H1 (cell line): Measurements from ENCODE around the gene CHRNA4. TPM values are rescaled to one million over a fixed set of nuclear protein-coding genes. Genes with fewer than 3 reads are reported as not detected.

Experiments
- CHD7 ChIP-seq: fragments of 300-600 bp; sonication (generic); IDR thresholded peaks from 2 replicates; pipeline ENCODE4 v1.7.1; 2012; ENCODE audit warnings: low read length, moderate library complexity, mild to moderate bottlenecking, inconsistent platforms; ENCODE audit not compliant: insufficient replicate concordance
- EGR1 ChIP-seq: IDR thresholded peaks from 2 replicates; pipeline ENCODE4 v1.6.1; 2011; ENCODE audit warnings: low read depth, low read length, borderline replicate concordance
- GABPA ChIP-seq: IDR thresholded peaks from 2 replicates; pipeline ENCODE4 v1.6.1; 2011; ENCODE audit warnings: mild to moderate bottlenecking, low read length, moderate library complexity, borderline replicate concordance; ENCODE audit not compliant: insufficient read depth
- JUN ChIP-seq: IDR thresholded peaks from 2 replicates; pipeline ENCODE4 v1.6.1; 2011; ENCODE audit warnings: low read depth, mild to moderate bottlenecking, improper control_type of control experiment, low read length
- KDM4A ChIP-seq: IDR thresholded peaks from one replicate; pipeline ENCODE4 v1.7.1; 2012; ENCODE audit warnings: low read depth, mild to moderate bottlenecking, moderate library complexity, low read length, inconsistent platforms; ENCODE audit not compliant: severe bottlenecking
- MAFK ChIP-seq: IDR thresholded peaks from 2 replicates; pipeline ENCODE4 v1.6.1; 2012; ENCODE audit warnings: low read depth, mild to moderate bottlenecking, improper control_type of control experiment, low read length
- RBBP5 ChIP-seq: IDR thresholded peaks from 2 replicates; pipeline ENCODE4 v1.7.1; 2012; ENCODE audit warnings: low read depth, mild to moderate bottlenecking, inconsistent platforms, low read length, moderate library complexity, borderline replicate concordance
- SIRT6 ChIP-seq: IDR thresholded peaks from one replicate; pipeline ENCODE4 v1.7.1; 2012; ENCODE audit warnings: low read length, inconsistent platforms
- polyA plus RNA-seq, 7 experiments: library from polyadenylated mRNA; depleted of rRNA in 3 of 7; stranded (reverse) in 5 of 7; unstranded in 2 of 7; fragments of >200 nt in 5 of 7; fragments of 200-250 nt in 2 of 7; gene quantifications; 1 replicate in 5 of 7; 2 replicates in 1 of 7; 4 replicates in 1 of 7; pipeline versions ENCODE4 v1.2.1 to v1.2.3, GENCODE V29; 2011 to 2013; ENCODE audit warnings: missing spikeins in 2 of 7, mixed read lengths in 2 of 7
- total RNA-seq: library from RNA; stranded (reverse); fragmentation: NEBNext Ultra II Directional; extraction: Animal tissue kit (Norgen Biotek cat#: 25700); gene quantifications from 2 replicates; pipeline ENCODE4 v1.2.1, GENCODE V29; 2021
- TF ChIP-seq, protein P1 (sequence below): IDR thresholded peaks from 2 replicates; pipeline ENCODE4 v1.6.1; 2012; ENCODE audit warnings: inconsistent platforms

The CHRNA4 gene
- total and polyA plus RNA-seq, 2 of the 8 experiments (the other 6 are each of a cell fraction or from before 2014, with no cell fraction given) = 4.3 to 5.7 TPM

DNA sequence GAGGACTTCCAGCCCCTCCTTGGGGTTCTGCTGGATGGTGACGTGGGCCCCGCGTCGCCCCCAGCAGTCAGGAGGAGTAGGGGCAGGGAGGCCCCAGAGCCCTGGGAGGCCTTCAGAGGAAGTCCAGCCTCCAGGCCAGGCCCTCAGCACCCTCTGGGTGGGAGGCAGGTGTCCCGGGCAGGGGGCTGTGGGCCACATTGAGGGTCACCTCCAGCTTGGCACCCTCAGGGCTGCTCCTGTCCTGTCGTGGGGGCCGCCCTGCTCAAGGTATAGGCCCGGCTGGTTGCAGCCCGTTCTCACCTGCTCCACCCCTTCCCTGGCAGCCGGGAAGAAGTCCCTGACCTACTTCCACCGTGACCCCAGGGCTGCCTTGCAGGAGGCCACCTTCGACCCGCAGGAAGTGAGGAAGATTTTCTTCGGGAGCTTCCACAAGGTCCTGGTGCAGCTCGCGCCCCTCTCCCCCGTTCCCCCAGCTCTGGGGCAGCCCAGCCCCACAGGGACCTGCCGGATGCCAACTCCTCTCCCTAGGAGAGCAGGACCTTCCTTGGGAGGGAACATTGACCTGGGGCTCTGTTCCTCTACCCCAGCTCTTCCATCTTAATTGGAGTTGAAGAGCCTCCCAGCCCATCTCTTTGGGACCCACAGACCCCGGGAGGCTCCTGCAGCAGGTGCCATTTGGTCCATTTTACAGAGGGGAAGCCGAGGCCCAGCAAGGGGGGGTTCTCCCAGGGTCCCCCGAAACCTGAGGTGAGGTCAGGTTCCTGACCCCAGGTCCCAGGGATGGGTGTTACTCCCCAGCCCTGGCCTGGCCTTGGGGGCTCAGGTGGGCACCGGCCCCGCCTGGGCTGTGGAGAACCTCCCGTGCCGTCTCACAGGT is 41.7 kb downstream of the CHRNA4 start (continued):
- TF ChIP-seq CHD7 = no peak
- TF ChIP-seq, protein P1, sequence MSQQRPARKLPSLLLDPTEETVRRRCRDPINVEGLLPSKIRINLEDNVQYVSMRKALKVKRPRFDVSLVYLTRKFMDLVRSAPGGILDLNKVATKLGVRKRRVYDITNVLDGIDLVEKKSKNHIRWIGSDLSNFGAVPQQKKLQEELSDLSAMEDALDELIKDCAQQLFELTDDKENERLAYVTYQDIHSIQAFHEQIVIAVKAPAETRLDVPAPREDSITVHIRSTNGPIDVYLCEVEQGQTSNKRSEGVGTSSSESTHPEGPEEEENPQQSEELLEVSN = no peak
- no peak for TF ChIP-seq GABPA
- TF ChIP-seq SIRT6 = no peak
- TF ChIP-seq RBBP5 = no peak
- TF ChIP-seq EGR1 = no peak
- no peak for TF ChIP-seq JUN
- TF ChIP-seq KDM4A = no peak
- TF ChIP-seq MAFK = no peak
